ENCODE data around the gene ADAM33.

Gene ADAM33

GRCh38 chr20:3645309-3646066 is 36.3 kb downstream of the ADAM33 start:
- no peak for DNase-seq (ENCODE audit: low read depth)

GRCh38 chr20:3640259-3640658 is 41.6 kb downstream of the ADAM33 start:
- DNase-seq (ENCODE audit: low read depth), result no peak

GRCh38 chr20:3635346-3635745 is 46.5 kb downstream of the ADAM33 start:
- no peak for DNase-seq (ENCODE audit: low read depth)

GRCh38 chr20:3633913-3634478 is 47.8 kb downstream of the ADAM33 start:
- no peak for DNase-seq (ENCODE audit: low read depth)

- DNase-seq (ENCODE audit: low read depth), result no peak
These were observed 49.4 kb downstream of the ADAM33 start for GRCh38 chr20:3632311-3633004.

GRCh38 chr20:3631534-3631933 is 50.3 kb downstream of the ADAM33 start:
- no peak for DNase-seq (ENCODE audit: low read depth)

GRCh38 chr20:3630429-3630828 is 51.4 kb downstream of the ADAM33 start:
- DNase-seq (ENCODE audit: low read depth), result no peak

GRCh38 chr20:3629893-3630292 is 51.9 kb downstream of the ADAM33 start:
- DNase-seq (ENCODE audit: low read depth), result no peak

GRCh38 chr20:3628502-3629314 is 53.1 kb downstream of the ADAM33 start:
- no peak for DNase-seq (ENCODE audit: low read depth)

GRCh38 chr20:3627476-3627875 is 54.3 kb downstream of the ADAM33 start:
- no peak for DNase-seq (ENCODE audit: low read depth)

GRCh38 chr20:3622406-3622805 is 59.4 kb downstream of the ADAM33 start:
- no peak for DNase-seq (ENCODE audit: low read depth)

- no peak for DNase-seq (ENCODE audit: low read depth)
These were observed 60.7 kb downstream of the ADAM33 start for GRCh38 chr20:3621111-3621510.
